GM21825 (cell line): ENCODE data around the gene CALY.

Experiments used
- ATAC-seq: cut with Tn5 transposase; IDR thresholded peaks from one replicate; pipeline ENCODE4 v1.9.1; 2021; ENCODE audit warnings: mild to moderate bottlenecking, moderate library complexity; ENCODE audit not compliant: unreplicated experiment

CALY gene

DNA sequence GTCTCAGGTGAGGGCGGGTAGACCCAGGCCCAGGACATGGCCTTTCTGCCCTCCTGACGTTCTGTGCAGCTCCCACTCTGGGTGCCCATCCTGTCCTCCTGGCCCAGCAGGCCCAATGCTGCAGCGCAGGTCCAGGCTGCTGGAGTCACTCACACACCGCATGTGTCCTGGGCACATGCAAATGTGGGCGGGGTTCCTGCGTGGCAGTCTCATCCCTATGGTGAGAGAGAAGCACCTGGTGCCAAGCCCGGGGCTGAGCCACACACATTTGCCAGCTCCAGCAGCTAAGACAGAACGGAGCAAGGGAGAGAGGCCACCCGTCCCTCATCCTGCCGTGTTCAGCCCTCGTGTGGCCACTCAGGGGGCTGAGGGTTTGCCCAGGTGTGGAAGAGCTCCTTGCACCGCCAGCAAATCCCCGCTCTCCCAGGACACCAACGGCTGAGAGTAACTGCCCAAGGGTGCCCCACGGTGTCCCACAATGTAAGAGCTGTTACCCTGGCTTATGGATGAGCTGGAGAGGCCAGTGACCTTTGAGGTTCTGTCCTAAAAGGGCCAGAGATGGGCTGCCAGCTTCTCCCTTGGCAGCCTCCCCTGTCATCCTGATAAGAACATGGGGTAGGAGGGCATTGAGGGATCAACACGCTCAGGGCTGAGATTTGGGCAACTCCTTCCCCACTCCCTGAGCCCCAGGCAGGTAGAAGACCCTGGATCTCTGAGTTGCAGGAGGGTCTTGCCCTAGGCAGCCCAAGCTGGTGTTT is 16.7 kb upstream of the CALY start:
- ATAC-seq = no peak

DNA sequence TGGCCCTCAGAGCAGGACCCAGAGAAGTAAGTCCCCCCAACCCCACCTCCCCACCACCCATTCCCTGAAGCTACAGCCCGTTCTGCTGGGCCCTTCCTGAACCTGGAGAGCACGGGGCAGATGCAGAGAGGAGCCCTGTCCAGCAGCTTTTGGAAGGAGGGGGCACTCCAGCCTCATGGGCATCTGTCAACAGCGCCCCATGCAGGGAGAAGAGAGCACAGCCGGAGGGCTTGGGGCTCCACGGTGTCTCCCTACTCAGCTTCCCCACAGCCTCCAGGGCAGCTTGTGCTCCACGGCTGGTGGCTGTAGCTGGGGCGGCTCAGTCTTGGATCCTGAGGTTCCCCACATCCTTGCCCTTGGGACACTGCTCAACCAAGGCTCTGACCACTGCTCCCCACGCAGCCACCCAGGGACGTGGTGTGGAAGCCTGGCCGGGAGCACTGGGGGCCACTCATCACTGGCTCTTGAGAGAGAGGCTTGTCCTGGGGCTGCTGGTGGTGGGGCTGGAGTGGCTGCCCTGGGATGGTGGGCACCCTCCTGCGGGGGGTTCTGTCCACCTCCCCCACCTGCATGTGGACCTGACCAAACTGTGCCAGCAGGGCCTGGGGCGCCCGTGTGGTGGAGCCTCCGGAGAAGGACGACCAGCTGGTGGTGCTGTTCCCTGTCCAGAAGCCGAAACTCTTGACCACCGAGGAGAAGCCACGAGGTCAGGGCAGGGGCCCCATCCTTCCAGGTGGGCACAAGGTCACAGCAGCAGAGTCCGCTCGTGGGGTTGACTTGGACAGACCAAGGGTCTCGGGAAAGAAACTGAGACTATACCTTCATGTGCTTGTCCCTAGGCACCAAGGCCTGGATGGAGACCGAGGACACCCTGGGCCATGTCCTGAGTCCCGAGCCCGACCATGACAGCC is 15.0 kb upstream of the CALY start:
- no peak for ATAC-seq

DNA sequence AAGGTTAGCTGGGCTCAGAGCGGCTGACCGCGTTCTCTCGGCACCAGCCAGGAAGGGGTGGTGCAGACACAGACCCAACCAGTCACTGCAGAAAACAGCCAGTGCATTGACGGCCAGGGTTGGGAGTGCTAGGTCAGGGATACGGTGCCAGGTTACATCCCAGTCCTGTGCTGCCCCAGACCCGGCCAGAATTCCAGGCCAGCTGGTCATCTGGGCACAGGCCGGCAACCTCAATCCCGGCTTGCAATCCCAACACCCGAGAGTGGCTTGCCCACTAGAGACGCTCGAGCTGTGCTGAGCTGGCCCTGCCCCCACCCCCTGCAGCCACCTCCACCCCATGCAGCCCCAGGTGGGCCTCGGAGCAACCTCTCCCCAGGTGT is 14.2 kb upstream of the CALY start:
- ATAC-seq = no peak

DNA sequence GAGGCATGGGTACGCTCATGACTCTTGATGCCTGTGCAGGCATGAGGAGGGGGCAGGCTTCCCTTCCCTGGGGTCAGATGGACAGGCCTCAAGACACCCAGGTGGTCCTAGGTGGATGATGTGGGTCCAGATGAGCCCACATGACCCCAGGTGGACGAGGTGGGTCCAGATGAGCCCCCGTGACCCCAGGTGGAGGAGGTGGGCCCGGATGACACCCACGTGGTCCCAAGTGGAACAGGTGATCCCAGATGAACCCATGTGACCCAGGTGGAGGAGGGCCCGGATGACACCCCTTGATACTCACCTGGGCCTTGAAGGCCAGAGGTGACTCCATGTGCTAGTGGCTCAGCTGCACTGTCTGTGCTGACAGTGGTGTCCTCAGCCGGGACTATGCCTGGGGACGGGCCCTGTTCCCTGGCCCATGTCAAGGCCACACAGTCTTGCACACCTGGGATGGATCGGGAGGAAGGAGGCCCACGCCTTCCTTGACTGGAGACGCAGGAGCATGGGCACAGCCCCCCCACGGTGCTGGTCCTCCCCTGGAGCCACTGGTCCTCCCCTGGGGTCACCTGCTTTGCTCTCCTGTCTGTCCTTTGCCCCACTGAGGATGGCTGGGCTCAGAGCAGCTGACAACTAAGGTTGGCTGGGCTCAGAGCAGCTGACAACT is 13.7 kb upstream of the CALY start:
- no peak for ATAC-seq

DNA sequence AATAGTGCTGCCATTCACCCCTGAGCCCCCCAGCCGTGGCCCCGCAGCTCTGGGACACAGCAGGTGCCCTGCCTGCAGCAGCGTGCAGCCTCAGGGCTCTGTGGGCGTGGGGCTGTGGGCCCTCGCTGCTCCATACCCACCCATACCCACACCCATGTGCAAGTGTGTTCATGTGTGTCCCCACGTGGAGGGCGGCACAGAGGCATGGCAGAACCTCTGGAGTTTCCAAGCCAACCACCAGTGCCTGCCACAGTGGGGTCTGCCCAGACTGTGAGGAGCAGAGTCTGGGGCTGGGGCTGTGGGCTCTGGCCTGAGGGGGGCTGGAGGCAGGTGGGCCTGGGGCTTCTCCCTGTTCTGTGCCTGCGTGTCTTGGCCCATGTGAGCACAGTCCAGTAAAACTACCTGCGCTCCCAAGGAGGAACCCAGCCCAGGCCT is 12.9 kb upstream of the CALY start:
- no peak for ATAC-seq

DNA sequence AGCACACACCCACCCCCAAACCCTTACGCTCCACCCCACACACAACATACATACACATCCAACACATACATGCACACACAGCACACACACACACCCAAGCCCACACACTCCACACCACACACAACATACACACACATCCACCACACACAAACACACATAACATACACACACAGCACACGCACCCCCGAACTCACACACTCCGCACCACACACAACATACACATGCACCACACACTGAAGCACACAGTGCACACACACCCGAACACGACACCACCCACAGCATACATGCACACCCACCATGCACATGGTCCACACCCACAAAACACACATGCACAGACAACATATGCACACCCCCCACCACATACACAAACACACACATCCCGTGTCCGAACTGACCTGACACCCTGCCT is 12.5 kb upstream of the CALY start:
- ATAC-seq = no peak

DNA sequence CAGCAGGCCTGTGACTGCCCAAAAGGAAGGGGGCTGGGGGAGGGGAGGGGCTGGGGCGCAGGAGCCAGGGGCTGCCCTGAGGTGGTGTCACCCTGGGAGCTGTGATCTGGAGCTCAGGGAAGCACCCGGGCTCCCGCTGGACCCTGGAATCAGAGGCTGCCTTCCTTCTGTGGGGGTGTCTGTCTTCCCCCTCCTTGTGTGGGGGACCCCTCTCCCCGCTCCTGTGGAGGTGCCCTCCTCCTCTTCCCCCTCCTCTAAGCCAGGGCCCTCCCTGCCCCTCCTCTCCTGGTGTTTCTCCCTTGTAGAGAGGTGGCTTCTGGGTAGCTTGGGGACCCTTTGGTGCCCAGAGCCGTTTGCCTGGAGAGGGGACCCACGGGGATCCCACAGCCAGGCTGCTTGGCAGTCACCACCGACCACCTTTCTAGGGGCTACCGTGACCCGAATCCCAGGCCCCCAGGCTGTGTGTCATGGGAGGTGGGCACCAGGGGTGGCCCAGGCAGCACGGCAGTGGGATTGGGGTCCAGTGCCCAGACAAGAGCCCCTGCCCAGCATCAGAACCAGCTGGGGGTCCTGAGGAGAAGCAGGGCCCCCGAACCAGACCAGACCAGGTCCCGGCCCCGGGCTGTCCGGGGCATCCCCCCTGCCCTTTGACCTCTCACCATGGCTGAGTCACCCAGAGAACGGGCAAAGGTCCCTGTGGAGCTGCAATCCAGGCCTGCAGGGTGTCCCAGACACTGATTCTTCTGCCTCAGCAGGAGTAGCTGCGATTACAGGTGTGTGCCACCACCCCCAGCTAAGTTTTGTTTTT is 11.2 kb upstream of the CALY start:
- ATAC-seq = no peak

DNA sequence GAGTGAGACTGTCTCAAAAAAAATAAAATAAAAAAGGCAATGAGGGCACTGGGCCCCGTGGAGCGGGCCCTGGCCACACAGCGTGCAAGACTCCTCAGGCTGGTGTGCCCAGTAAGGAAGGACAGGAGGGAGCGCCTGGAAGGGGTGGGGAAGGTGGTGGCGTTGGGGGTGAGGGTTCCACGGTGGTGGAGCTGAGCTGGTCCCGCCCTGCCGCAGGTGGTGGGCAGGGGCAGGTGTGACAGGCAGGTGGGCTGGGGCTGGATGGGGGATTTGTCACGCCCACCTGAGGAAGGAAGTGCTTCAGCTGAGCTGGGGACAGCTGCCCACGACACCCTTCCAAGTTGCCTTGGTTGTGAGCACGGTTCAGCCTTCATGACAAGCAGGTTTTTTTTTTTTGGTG is 9.7 kb upstream of the CALY start:
- ATAC-seq = no peak

DNA sequence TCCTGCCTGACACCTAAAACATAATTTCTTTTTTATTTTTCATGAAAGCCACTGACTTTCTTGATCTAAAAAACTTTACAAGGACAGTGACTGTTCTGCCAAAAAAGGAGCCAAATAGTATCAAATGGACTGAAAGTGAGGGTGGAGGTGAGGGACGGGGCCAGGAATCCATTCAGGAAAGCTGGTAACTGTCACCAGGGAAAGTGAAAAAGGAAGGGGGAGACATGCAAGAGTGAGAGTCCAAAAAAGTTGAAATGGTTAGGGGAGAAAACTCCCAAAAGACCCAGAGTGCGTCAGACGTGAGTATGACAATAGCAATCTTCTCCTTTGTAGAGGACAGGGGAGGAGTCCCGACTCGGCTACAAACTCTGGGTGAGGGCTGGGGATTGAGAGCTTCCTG is 7.5 kb upstream of the CALY start:
- no peak for ATAC-seq

DNA sequence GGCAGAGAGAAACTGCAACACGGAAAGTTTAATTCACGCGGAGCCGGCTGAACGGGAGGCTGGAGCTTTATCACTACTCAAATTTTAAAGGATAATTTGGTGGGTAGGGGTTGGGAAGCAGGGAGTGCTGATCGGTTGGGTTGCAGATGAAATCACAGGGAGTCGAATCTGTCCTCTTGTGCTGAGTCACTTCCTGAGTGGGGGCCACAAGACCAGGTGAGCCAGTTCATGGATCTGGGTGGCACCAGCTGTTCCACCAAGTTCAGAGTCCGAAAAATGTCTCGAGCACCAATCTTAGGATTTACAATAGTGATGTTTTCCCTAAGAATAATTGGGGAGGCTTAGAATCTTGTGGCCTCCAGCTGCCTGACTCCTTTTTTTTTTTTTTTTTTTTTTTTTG is 6.9 kb upstream of the CALY start:
- ATAC-seq = no peak

DNA sequence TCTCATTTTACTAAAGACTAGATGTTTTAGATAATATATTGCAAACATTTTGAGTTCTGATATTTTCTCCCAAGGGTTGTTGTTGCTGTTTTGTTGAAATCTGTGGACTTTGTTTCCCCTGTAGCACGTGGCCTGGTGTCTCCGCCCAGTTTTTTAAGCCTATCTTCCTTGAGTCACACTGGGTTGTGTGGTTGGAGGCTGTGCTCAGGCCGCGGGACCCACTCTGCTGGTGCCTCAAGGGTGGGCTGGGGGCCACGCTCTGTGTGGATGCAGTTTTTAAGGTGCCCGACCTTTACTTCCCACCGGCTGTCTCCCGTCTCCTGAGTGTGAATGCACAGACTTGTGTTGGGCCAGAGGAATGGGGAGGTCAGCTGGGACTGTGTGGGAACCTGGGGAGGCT is 6.2 kb upstream of the CALY start:
- no peak for ATAC-seq

DNA sequence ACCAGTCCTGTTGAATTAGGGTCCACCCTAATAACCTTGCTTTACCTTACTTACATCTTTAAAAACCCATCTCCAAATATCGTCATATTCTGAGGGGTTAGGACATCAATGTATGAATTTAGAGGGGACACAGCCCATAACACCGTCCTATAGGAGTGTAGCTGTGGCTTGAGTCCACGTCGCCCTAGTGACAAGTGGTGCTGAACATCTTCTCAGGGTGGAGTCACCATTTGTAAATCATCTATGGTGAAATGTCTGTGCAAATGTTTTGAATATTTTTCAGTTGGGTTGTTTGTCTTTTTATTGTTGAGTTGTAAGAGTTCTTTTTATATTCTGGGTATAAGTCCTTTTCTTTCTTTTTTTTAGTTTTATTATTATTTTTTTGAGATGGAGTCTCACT is 5.3 kb upstream of the CALY start:
- no peak for ATAC-seq

DNA sequence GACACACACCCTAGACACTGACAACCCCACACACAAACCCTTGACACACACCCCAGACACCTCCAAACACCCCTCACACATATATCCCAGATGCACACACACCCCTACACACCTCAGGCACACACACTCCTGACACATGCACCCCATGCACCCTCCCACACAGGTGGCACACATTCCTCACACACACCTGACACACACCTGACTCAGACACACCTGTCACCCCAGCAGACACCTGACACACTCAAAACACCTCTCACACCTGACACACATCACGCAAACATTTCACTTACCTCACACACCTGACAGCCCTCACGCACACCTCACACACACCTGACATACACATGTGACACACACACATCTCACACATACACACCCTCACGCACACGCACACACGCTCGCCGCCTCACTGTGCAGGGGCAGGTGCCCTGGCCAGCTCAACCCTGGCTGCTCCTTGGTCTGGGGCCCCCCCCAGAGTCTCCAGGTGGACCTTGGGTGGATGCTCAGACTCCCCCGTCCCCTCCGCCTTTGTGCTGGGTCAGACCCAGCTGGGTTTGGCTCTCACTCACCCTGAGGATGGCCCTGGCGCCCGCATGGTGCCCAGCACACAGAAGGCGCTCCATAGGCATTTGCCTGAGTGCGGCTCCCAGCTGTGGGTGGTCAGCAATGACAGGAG is 3.1 kb upstream of the CALY start:
- ATAC-seq = no peak

DNA sequence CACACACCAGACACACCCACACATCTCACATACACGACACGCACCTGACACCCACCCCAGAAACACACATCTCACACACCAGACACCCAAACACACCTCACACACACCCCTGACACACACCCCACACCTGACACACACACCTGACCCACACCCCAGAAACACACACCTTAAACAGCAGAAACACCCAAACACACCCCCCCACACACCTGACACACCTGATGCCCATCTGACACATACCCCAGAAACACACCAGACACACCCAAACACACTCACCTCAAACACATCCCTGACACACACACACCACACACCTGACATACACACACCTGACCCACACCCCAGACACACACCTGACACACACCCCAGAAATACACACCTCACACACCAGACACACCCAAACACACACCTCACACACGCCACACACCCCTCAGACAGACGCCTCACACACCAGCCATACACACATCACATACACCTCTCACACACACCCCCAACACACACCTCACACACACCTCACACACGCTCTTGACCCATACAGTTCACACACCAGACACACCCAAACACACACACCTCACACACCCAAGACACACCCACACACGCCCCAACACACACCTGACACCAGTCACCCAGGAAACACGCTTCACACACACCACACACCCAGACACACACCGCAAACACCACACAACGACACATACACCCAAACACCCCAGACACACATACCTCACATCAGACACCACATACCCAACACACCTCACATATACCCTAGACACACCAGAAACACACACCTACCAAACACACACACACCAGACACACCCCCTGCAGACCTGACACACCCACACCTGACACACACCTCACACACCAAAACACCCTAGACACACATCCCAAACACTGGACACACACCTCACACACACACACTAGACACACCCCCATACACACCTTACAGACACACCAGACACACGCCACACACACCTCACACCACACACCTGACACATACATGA is 1.7 kb upstream of the CALY start:
- no peak for ATAC-seq

DNA sequence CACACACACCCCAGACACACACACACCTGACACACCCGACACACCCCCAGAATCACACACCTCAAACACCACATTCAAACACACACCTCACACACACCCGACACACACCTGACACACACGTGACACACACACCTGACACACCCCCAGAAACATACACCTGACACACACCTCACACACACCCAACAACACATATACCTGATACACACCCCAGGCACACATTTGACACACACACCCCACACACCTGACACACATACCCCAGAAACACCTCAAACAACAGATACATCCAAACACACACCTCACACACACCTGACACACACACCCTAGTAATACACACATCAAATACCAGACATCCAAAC is 652 bp upstream of the CALY start:
- ATAC-seq = no peak

DNA sequence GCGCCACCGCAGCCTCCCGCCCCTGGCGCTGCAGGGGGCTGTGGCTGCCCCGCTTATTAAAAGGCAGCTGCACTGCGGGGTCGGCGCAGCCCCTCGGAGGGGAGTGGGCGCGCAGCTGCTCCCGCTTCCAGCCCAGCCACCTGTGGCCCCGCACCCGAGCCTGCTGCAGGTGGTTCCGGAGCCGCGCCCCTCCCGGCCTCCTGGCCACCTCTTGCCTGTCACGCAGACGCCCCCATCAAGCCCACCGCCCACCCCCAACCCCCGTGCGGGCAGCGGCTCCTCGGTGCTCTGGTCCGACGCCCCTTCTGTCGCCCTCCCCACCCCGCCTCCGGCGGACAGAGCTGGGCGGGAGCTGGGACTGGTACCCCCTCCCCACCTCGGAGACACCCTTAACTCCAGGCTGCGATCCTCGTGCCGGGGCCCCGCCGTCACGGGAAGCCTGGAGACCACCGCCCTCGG is 549 bp downstream of the CALY start:
- no peak for ATAC-seq

DNA sequence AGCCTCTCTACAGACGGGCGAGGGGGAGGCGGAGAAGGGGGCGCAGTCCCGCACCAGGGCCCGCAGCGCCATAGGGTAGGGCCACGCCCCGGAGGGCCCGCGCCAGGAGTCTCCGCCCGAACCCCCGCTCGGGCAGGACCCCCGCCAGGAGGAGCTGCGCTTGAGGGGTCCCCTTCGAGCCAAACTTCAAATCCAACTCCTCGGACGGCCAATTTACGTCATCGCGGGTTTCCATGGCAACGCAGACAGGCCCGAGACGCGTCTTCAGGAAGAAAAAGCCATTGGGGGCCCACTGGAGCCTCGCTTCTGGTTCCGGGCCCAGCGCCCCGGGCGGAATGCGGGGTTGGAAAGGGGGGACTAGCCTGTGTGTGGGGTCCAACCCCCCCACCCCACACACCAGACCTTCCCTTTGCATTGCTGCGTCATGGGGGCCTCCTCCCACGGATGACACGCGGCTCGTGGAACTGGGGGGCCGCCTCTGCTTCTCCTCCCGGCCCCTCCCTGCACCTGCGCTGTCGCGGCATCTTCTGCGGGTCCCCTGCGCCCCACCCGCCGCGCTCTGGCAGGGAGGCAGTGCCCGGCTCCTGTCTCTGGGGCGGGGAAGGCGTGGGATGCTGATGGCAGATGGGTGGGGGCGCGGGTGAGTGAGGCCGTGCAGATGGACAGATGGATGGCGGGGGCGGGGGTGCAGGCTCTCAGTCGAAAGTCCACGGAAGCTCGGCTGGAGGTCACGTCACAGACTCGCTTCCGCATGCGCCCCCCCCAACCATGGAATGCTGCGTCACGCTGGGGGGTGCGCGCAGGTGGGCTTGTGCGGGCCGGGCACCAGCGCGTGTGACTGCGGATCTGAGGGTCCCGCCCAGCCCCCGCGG is 1.2 kb downstream of the CALY start:
- no peak for ATAC-seq
